Muscle layer of colon (tissue), 2 donors: Measurements from ENCODE around the gene PEMT.
"Not testable (repeated sequence)": the region's sequence is repeated elsewhere in the genome, so short reads cannot be mapped to it uniquely, and the experiment has no call there.

ENCODE experiments used
- H3K27ac ChIP-seq: one replicate; pipeline ENCODE4 v1.7.0; 2013; ENCODE audit warnings: low read depth, mild to moderate bottlenecking, low read length, moderate library complexity
- H3K27me3 ChIP-seq, 2 donors: one replicate each; pipeline ENCODE4 v1.7.0; 2013; ENCODE audit warnings: low read length in 2 of 2, mild to moderate bottlenecking in 2 of 2; ENCODE audit not compliant: insufficient read depth in 2 of 2, control insufficient read depth in 1 of 2
- H3K36me3 ChIP-seq: one replicate; pipeline ENCODE4 v1.7.0; 2013; ENCODE audit warnings: mild to moderate bottlenecking, low read length; ENCODE audit not compliant: insufficient read depth
- H3K4me1 ChIP-seq: one replicate; pipeline ENCODE4 v1.7.0; 2013; ENCODE audit warnings: mild to moderate bottlenecking, low read length; ENCODE audit not compliant: insufficient read depth
- H3K4me3 ChIP-seq, 2 donors: one replicate each; pipeline ENCODE4 v1.7.0; 2013; ENCODE audit warnings: low read length in 2 of 2, low read depth in 1 of 2, mild to moderate bottlenecking in 1 of 2, moderate library complexity in 1 of 2
- H3K9ac ChIP-seq: one replicate; pipeline ENCODE4 v1.7.0; 2013; ENCODE audit warnings: low read length
- H3K9me3 ChIP-seq: one replicate; pipeline ENCODE4 v1.7.0; 2013; ENCODE audit warnings: mild to moderate bottlenecking, low read length
- donor health status: abdominal sarcoma.
- donor health status: Adenocarcinoma of cecum.

PEMT gene

GRCh38 chr17:17493249-17493985, 98.1 kb downstream of the PEMT start:
- Histone ChIP-seq H3K4me3 (no peak overlapping the region), H3K27me3 (peaks cover 0 to 10% of the 10 kb centered on the region in 2 donors), H3K36me3 (peaks cover 13% of the 10 kb centered on the region), H3K27ac (no peak overlapping the region), H3K4me1 (peaks cover 6% of the 10 kb centered on the region), H3K9ac (no peak overlapping the region), H3K9me3 (no peaks in the 10 kb centered on the region)

DNA sequence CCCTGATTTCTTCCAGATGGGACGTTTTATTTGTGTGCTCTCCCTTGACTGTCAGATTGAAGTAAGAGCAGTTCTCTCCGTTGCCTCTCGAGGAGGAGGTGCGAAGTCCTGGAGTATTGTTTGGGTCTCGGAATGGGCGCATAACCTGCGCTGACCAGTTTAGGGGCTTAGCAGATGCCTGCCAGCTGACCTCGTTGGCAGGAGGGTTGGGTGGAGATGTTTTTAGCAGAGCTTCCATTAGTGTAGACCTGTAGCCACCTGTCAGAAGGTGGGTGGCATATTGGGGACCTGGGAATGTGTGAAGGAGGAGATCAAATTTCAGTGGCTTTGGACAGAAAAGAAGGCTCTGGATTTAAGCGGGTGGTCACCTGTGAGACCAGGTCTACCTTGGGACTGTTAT, 98.9 kb downstream of the PEMT start:
- Histone ChIP-seq H3K4me1 (peaks cover 6% of the 10 kb centered on the region), H3K9ac (no peak overlapping the region), H3K27ac (no peak overlapping the region)

GRCh38 chr17:17492085-17492484, 99.4 kb downstream of the PEMT start:
- Histone ChIP-seq H3K4me1 (peaks cover 6% of the 10 kb centered on the region), H3K9me3 (no peaks in the 10 kb centered on the region), H3K4me3 (no peak overlapping the region), H3K27me3 (peaks cover 0 to 6% of the 10 kb centered on the region in 2 donors), H3K27ac (no peak overlapping the region), H3K9ac (no peak overlapping the region), H3K36me3 (peaks cover 22% of the 10 kb centered on the region)

More for the DNA sequence above, 98.9 kb downstream of the PEMT start:
- Histone ChIP-seq H3K4me3 (no peak overlapping the region), H3K36me3 (peaks cover 19% of the 10 kb centered on the region), H3K9me3 (no peaks in the 10 kb centered on the region), H3K27me3 (peaks cover 0 to 10% of the 10 kb centered on the region in 2 donors)

- Histone ChIP-seq H3K9me3 (no peaks in the 10 kb centered on the region), H3K27me3 (peaks cover 0 to 4% of the 10 kb centered on the region in 2 donors), H3K4me1 (peaks cover 6% of the 10 kb centered on the region), H3K4me3 (no peak overlapping the region), H3K27ac (no peak overlapping the region), H3K9ac (no peak overlapping the region), H3K36me3 (peaks cover 22% of the 10 kb centered on the region)
Observed at GRCh38 chr17:17491546-17491988, 99.9 kb downstream of the PEMT start.

DNA sequence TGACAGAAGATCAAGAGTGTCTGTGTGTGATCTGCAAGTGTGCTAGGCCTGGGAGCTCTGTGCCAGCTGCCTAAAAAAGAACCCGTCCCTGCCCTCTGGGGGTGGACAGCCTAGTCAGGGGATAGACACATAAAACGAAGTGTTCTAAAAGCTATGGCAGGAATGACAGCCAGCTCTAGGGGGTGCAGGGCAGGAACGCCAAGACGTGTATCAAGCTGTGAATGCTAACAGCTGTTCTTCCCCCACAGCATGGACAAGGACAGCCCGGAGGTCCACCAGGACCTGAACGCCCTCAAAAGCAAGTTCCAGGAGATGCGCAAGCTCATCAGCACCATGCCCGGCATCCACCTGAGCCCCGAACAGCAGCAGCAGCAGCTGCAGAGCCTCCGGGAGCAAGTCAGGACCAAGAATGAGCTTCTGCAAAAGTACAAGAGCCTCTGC, 100.5 kb downstream of the PEMT start:
- Histone ChIP-seq H3K27me3 (peaks cover 0 to 4% of the 10 kb centered on the region in 2 donors), H3K9ac (no peak overlapping the region), H3K9me3 (no peaks in the 10 kb centered on the region), H3K4me1 (peaks cover 6% of the 10 kb centered on the region), H3K4me3 (no peak overlapping the region), H3K27ac (no peak overlapping the region), H3K36me3 (peaks cover 22% of the 10 kb centered on the region)

DNA sequence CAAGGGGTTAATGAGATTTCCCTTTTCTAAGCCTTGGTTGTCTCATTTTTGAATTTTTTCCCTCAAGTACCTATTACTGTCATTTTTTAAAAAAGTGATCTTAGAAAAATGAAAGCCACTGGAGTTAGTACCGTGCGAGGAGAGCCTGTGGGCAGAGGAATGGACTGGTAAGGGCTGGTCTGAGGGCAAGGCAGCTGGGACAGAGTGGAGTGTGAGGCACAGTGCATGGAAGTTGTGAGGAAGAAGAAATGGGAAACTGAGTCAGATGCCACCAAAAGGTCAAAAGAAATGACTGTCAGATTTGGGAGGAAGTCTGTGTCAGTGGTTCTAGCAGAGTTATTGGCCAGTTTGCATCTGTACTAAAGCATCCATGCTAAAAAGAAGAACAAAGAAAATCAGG, 103.5 kb downstream of the PEMT start:
- H3K27ac ChIP-seq = no peak overlapping the region
- H3K9ac ChIP-seq = no peak overlapping the region
- H3K27me3 ChIP-seq = no peaks in the 10 kb centered on the region
- no peaks in the 10 kb centered on the region for H3K9me3 ChIP-seq
- H3K36me3 ChIP-seq = peaks cover 22% of the 10 kb centered on the region
- no peak overlapping the region for H3K4me3 ChIP-seq
- no peaks in the 10 kb centered on the region for H3K4me1 ChIP-seq

GRCh38 chr17:17486416-17486815, 105.1 kb downstream of the PEMT start:
- H3K27me3 ChIP-seq, H3K4me1 ChIP-seq, H3K9ac ChIP-seq, H3K27ac ChIP-seq, H3K9me3 ChIP-seq, H3K4me3 ChIP-seq: not testable (repeated sequence)
- H3K36me3 ChIP-seq = peaks cover 15% of the 10 kb centered on the region

- Histone ChIP-seq H3K36me3 (peaks cover 18% of the 10 kb centered on the region), H3K27ac (no peak overlapping the region), H3K9me3 (no peaks in the 10 kb centered on the region), H3K9ac (no peak overlapping the region), H3K4me1 (peaks cover 11% of the 10 kb centered on the region), H3K27me3 (no peaks in the 10 kb centered on the region), H3K4me3 (no peak overlapping the region)
Observed at GRCh38 chr17:17485420-17485819, 106.1 kb downstream of the PEMT start.

DNA sequence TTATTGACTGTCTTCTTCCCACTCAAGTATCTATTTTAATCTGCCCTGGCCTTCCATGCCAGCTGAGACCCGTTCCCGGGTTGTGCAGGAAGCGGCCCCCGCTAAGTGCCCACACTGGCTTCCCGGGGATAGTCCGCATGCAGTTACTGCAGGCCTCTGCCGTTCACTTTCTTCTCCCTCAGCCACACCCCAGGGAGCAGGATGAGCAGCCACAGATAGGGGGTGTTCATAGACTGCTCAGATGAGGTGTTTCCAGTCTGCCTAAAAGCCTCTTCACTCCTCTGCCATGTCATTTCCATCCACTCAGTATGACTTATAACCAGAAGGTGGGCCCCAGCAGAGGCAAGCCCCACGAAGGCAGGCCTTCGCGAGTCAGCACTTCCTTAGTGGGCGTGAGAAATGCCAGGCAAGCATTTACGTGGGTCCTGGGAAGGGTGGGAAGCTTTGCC, 107.0 kb downstream of the PEMT start:
- Histone ChIP-seq H3K27me3 (no peaks in the 10 kb centered on the region), H3K36me3 (peaks cover 25% of the 10 kb centered on the region), H3K4me1 (peaks cover 11% of the 10 kb centered on the region), H3K9me3 (no peaks in the 10 kb centered on the region), H3K9ac (no peak overlapping the region), H3K4me3 (no peak overlapping the region), H3K27ac (no peak overlapping the region)

- Histone ChIP-seq H3K27me3 (no peaks in the 10 kb centered on the region), H3K9me3 (no peaks in the 10 kb centered on the region), H3K4me1 (peaks cover 33% of the 10 kb centered on the region), H3K9ac (no peak overlapping the region), H3K4me3 (no peak overlapping the region), H3K36me3 (peaks cover 16% of the 10 kb centered on the region), H3K27ac (no peak overlapping the region)
Observed at GRCh38 chr17:17481860-17482259, 109.6 kb downstream of the PEMT start.

GRCh38 chr17:17480593-17481148, 110.8 kb downstream of the PEMT start:
- H3K27ac ChIP-seq = no peak overlapping the region
- H3K9ac ChIP-seq = no peak overlapping the region
- H3K4me1 ChIP-seq = peaks cover 33% of the 10 kb centered on the region

DNA sequence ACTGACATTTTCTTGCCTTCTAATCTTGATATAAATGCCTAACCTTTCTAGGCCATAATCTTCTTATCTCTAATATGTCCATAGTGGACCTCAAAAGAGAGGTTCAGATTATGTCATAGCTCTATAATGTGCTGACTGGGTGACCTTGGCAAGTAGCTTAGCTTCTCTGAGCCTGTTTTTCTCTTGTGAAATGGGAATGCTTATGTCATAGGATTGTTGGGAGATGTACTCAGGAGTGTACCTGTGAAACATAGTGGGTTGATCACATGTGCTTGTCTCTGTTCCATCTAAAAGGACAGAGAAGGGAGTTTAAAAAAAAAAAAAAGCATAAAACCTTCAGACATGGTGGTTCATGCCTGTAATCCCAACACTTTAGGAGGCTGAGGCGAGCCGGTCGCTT, 112.3 kb downstream of the PEMT start:
- H3K4me1 ChIP-seq = peaks cover 33% of the 10 kb centered on the region
- H3K9ac ChIP-seq = no peak overlapping the region
- no peak overlapping the region for H3K4me3 ChIP-seq
- H3K27me3 ChIP-seq = no peaks in the 10 kb centered on the region
- peaks cover 16% of the 10 kb centered on the region for H3K36me3 ChIP-seq
- H3K9me3 ChIP-seq = no peaks in the 10 kb centered on the region
- H3K27ac ChIP-seq = no peak overlapping the region

More at GRCh38 chr17:17480593-17481148, 110.8 kb downstream of the PEMT start:
- no peaks in the 10 kb centered on the region for H3K9me3 ChIP-seq
- peaks cover 16% of the 10 kb centered on the region for H3K36me3 ChIP-seq
- H3K27me3 ChIP-seq = no peaks in the 10 kb centered on the region
- H3K4me3 ChIP-seq = no peak overlapping the region
